ES-I3 (cell line): Measurements from ENCODE around the gene PLXDC1.
A peak's percentile ranks its signal among the peaks of the same experiment; 100 is the strongest.
"Not testable (repeated sequence)": the region's sequence is repeated elsewhere in the genome, so short reads cannot be mapped to it uniquely, and the experiment has no call there.

Experiments
- H3K36me3 ChIP-seq: 2 replicates; pipeline ENCODE4 v1.6.1; 2013; ENCODE audit warnings: mild to moderate bottlenecking, low read length, control low read depth, moderate library complexity; ENCODE audit not compliant: insufficient read depth
- H3K4me1 ChIP-seq: 2 replicates; pipeline ENCODE4 v1.6.1; 2013; ENCODE audit warnings: mild to moderate bottlenecking, control low read depth, low read length; ENCODE audit not compliant: insufficient read depth
- H3K9ac ChIP-seq: 2 replicates; pipeline ENCODE4 v1.6.1; 2013; ENCODE audit warnings: low read depth, mild to moderate bottlenecking, low read length, moderate library complexity
- H3K9me3 ChIP-seq: 2 replicates; pipeline ENCODE4 v1.6.1; 2013; ENCODE audit warnings: mild to moderate bottlenecking, low read length, moderate library complexity; ENCODE audit not compliant: control insufficient read depth, insufficient read depth

The PLXDC1 gene

DNA sequence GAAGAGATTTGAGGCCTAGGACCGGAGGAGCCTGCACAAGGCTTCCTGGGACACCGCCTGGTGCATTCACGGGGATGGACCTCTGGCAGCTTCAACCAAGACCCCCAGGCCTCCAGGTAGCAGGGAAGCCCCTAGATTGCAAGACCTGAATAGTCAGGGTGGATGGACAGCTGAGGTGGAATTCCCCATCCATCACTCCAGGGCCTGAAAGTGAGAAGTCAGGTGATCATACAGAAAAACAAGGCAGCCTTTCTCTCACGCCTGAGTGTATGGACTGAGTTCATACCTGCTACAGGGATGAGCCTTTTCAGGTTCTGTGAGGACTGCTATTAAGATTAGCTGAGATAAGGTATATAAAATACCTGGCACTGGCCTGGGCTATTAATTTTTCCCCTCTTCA is 74.2 kb downstream of the PLXDC1 start:
- Histone ChIP-seq H3K9ac (no peak overlapping the region), H3K9me3 (no peaks in the 10 kb centered on the region), H3K36me3 (no peaks in the 10 kb centered on the region), H3K4me1 (peaks cover 15% of the 10 kb centered on the region)

DNA sequence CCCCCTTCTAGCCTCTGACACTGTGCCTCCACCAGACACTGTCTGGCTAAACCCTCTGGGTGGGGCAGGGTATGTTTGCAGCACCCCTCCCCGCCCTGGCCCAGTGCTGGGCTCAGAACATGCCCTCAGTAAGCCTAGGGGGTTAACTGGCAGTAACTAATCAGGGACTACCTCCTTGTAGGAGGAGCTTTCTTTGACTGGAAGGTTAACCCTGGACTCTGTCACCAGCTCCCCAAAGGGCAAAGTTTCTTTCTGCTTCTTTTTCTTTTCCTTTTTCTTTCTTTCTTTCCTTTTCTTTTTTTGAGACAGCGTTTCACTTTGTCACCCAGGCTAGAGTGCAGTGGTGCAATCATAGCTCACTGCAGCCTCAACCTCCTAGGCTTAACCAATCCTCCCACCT is 76.8 kb downstream of the PLXDC1 start:
- H3K4me1 ChIP-seq = no peaks in the 10 kb centered on the region
- no peaks in the 10 kb centered on the region for H3K9me3 ChIP-seq
- no peak overlapping the region for H3K9ac ChIP-seq
- no peaks in the 10 kb centered on the region for H3K36me3 ChIP-seq

- Histone ChIP-seq H3K9ac (no peak overlapping the region), H3K4me1 (no peaks in the 10 kb centered on the region)
Measured at GRCh38 chr17:39073916-39074315, 77.5 kb downstream of the PLXDC1 start.

DNA sequence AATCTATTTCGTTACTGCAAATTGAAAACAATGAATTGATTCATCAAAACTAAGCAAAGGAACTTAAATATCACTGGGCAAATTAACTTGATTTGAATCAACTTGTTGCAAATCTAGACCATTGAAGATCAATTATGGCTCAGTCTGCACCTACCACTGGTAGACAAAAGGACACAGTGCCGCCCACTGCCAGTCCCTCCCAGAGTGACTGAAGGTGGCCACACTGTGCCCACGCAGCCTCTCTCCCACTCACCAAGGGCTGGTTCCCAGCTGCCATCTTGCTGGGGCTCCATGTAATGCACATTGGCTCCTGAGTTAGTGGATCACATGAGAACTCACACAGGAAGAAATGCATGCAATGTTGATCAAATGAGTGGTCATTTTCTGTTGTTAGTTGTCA is 78.1 kb downstream of the PLXDC1 start:
- Histone ChIP-seq H3K9ac (no peak overlapping the region), H3K36me3 (no peaks in the 10 kb centered on the region), H3K9me3 (no peaks in the 10 kb centered on the region), H3K4me1 (no peaks in the 10 kb centered on the region)

More at GRCh38 chr17:39073916-39074315, 77.5 kb downstream of the PLXDC1 start:
- no peaks in the 10 kb centered on the region for H3K36me3 ChIP-seq
- no peaks in the 10 kb centered on the region for H3K9me3 ChIP-seq

GRCh38 chr17:39071573-39071972 is 79.9 kb downstream of the PLXDC1 start:
- no peaks in the 10 kb centered on the region for H3K4me1 ChIP-seq
- H3K9ac ChIP-seq = no peak overlapping the region
- H3K9me3 ChIP-seq = no peaks in the 10 kb centered on the region
- no peaks in the 10 kb centered on the region for H3K36me3 ChIP-seq

GRCh38 chr17:39069114-39069756 is 82.2 kb downstream of the PLXDC1 start:
- no peaks in the 10 kb centered on the region for H3K36me3 ChIP-seq
- no peaks in the 10 kb centered on the region for H3K9me3 ChIP-seq
- no peak overlapping the region for H3K9ac ChIP-seq
- no peaks in the 10 kb centered on the region for H3K4me1 ChIP-seq

GRCh38 chr17:39064819-39065218 is 86.6 kb downstream of the PLXDC1 start:
- Histone ChIP-seq H3K4me1 (no peaks in the 10 kb centered on the region), H3K9ac (no peak overlapping the region), H3K36me3 (no peaks in the 10 kb centered on the region)

GRCh38 chr17:39064374-39064773 is 87.1 kb downstream of the PLXDC1 start:
- H3K36me3 ChIP-seq = no peaks in the 10 kb centered on the region
- no peak overlapping the region for H3K9ac ChIP-seq
- no peaks in the 10 kb centered on the region for H3K4me1 ChIP-seq
- no peaks in the 10 kb centered on the region for H3K9me3 ChIP-seq

More at GRCh38 chr17:39064819-39065218, 86.6 kb downstream of the PLXDC1 start:
- no peaks in the 10 kb centered on the region for H3K9me3 ChIP-seq

- no peaks in the 10 kb centered on the region for H3K4me1 ChIP-seq
- H3K9ac ChIP-seq = no peak overlapping the region
- no peaks in the 10 kb centered on the region for H3K9me3 ChIP-seq
- no peaks in the 10 kb centered on the region for H3K36me3 ChIP-seq
Measured at GRCh38 chr17:39063681-39064069, 87.8 kb downstream of the PLXDC1 start.

DNA sequence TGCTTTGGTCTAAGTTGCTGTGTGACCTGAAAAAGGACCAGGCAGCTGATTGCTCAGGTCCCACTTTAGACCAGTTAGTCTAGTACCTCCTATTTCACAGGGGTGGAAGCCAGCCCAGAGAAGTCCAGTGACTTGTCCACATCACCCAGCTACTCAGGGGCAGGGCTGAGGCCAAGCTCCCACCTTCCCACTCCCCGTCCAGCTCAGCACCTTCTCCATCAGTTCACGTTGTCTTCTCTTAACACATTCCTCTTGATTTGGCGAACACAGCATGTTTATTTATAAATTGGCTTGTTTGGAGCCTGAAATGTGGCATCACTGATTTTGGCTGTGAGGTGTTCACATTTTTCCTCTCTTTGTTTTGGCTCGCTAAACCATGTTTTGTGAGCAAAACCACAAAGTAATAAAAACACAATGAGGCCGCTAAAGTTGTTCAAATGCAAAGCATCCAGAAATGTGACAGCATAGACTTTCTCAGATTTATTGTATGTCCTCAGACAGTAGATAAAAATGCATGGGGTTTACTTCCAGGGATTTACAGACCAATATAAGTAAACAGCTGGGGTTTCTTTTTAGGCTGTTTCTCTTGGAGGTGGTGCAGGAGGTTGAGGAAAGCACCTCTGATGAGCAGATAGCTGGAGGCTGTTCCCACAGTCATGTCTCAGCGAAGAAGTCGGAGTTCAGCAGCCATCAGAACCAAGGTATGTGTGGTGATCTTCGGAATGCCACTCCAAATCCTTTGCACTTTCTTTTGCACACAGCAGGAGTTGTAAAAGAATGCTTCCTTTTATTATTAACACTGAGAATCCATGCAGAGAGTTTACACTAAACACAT is 88.4 kb downstream of the PLXDC1 start:
- Histone ChIP-seq H3K4me1 (no peaks in the 10 kb centered on the region), H3K9me3 (no peaks in the 10 kb centered on the region), H3K9ac (no peak overlapping the region), H3K36me3 (no peaks in the 10 kb centered on the region)

DNA sequence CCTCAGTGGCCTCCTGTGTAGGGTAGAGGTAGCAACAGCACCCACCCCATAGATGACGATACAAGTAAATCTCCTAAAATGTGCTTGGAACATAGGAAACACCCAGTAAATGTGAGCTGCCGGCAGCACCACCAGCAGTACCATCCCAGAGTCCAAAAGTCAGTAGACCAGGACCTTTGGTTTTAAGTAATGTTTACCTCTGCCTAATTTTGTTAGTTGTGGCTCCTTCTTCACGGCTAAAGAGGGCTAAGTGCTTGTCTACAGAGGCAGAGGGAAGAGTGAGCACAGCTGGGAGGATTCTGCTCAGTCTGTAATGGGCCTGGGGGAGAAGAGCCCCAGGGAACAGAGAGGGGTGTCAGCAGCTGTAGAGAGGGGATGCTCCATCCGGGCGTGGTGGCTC is 92.9 kb downstream of the PLXDC1 start:
- no peaks in the 10 kb centered on the region for H3K36me3 ChIP-seq
- no peaks in the 10 kb centered on the region for H3K9me3 ChIP-seq
- no peaks in the 10 kb centered on the region for H3K4me1 ChIP-seq
- H3K9ac ChIP-seq = no peak overlapping the region; the same call in 1 of the 2 replicates

GRCh38 chr17:39057701-39058206 is 93.7 kb downstream of the PLXDC1 start:
- Histone ChIP-seq H3K4me1 (no peaks in the 10 kb centered on the region), H3K9ac (peak overlapping the region; percentile 69), H3K36me3 (no peaks in the 10 kb centered on the region), H3K9me3 (no peaks in the 10 kb centered on the region)

- H3K4me1 ChIP-seq = no peaks in the 10 kb centered on the region
- H3K9ac ChIP-seq = no peak overlapping the region
- no peaks in the 10 kb centered on the region for H3K36me3 ChIP-seq
- H3K9me3 ChIP-seq = no peaks in the 10 kb centered on the region
Measured at GRCh38 chr17:39054111-39054645, 97.3 kb downstream of the PLXDC1 start.

DNA sequence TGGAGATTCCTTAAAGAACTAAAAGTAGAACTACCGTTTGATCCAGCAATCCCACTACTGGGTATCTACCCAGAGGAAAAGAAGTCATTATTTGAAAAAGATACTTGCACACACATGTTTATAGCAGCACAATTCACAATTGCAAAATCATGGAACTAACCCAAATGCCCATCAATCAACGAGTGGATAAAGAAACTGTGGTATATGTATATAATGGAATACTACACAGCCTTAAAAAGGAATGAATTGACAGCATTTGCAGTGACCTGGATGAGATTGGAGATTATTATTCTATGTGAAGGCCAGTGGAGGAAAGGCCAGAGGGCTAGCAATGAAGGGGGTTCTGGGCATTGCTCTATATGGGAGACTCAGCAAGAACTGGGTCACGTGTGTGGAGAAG is 99.0 kb downstream of the PLXDC1 start:
- H3K9ac ChIP-seq, H3K4me1 ChIP-seq, H3K36me3 ChIP-seq: not testable (repeated sequence)
- peaks cover 10% of the 10 kb centered on the region for H3K9me3 ChIP-seq
